ENCODE data around the gene C12orf42. TPM values are rescaled to one million over a fixed set of nuclear protein-coding genes. Genes with fewer than 3 reads are reported as not detected.

The C12orf42 gene
- total RNA-seq, 1 donor from 2014 or later: not detected

DNA sequence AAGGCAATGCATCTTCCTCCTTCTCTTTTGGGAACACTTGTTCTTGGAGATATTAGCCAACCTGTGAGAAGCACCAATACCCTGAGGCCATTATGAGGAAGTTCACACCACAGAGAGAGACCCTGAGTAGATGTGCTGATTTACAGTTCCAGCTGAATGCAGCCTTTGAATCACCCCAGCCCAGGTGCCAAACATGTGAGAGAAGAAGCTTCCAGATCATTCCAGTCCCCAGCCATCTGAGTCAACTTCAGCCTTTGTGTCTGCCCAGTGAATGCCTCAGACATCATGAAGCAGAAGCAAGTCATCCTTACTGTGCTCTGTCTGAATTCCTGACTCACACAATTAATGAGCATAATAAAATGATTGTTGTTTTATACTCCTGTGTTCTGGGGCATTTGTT is 25.1 kb downstream of the C12orf42 start:
- TF ChIP-seq, protein P1, sequence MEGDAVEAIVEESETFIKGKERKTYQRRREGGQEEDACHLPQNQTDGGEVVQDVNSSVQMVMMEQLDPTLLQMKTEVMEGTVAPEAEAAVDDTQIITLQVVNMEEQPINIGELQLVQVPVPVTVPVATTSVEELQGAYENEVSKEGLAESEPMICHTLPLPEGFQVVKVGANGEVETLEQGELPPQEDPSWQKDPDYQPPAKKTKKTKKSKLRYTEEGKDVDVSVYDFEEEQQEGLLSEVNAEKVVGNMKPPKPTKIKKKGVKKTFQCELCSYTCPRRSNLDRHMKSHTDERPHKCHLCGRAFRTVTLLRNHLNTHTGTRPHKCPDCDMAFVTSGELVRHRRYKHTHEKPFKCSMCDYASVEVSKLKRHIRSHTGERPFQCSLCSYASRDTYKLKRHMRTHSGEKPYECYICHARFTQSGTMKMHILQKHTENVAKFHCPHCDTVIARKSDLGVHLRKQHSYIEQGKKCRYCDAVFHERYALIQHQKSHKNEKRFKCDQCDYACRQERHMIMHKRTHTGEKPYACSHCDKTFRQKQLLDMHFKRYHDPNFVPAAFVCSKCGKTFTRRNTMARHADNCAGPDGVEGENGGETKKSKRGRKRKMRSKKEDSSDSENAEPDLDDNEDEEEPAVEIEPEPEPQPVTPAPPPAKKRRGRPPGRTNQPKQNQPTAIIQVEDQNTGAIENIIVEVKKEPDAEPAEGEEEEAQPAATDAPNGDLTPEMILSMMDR (IDR thresholded peaks at IDR 0.05; ENCODE audit: borderline replicate concordance): no peak

DNA sequence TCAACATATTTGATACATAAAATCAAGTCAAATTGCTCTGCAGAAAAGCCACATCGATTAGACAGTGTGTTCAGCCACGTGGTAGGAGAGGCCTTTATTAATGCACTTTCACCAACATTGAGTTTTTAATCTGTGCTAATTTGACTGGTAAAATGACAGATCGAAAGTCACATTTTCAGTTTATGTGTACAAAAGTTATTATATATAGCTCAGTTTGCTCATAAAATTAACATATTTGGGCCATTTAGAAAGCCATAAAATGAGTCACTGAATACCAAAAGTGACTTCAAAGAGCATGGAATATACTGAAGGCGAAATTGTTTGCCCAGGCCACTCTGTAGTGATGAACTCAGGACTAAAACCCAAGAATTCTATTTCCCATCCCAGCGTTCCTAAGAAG is 26.0 kb downstream of the C12orf42 start:
- DNase-seq: no peak
- H3K27me3 ChIP-seq (ENCODE audit: low read depth): no peaks in the 10 kb centered on the region
- TF ChIP-seq, protein P1 (IDR thresholded peaks at IDR 0.05; ENCODE audit: borderline replicate concordance): no peak
- H3K4me1 ChIP-seq: no peaks in the 10 kb centered on the region
- no peak overlapping the region for H3K27ac ChIP-seq (replicated peaks)
- intact Hi-C loops (cut with micrococcal nuclease): no loop called here
- H3K4me3 ChIP-seq: no peak overlapping the region
- peaks cover 9% of the 10 kb centered on the region for H3K9me3 ChIP-seq (replicated peaks)
- H3K36me3 ChIP-seq: no peaks in the 10 kb centered on the region

More for the DNA sequence above, 25.1 kb downstream of the C12orf42 start:
- Histone ChIP-seq H3K36me3 (no peaks in the 10 kb centered on the region), H3K27ac (replicated peaks) (no peak overlapping the region), H3K4me1 (no peaks in the 10 kb centered on the region), H3K4me3 (no peak overlapping the region), H3K9me3 (replicated peaks) (no peaks in the 10 kb centered on the region), H3K27me3 (ENCODE audit: low read depth) (no peaks in the 10 kb centered on the region)
- DNase-seq: no peak
- intact Hi-C loops (cut with micrococcal nuclease): no loop called here

DNA sequence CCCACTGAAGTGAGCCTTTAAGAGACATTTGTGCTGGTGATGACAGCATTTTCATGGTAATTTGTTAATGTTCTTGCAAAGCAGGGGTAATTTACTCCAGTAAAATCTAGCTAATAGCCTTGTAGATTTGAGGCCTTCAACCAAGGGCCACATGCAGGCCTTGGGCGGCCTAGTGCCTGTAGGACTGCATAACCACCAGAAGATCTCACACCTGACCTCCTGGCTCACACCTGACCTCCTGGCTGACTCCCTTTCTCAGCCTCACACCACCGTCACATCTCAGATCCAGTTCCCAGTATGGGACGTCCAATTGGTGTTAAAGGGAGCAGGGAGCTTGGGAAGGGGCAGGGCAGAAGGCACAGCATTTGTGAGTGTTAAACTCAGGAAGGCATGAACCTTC is 26.9 kb downstream of the C12orf42 start:
- TF ChIP-seq, protein P1 (IDR thresholded peaks at IDR 0.05; ENCODE audit: borderline replicate concordance): no peak
- no peaks in the 10 kb centered on the region for H3K27me3 ChIP-seq (ENCODE audit: low read depth)
- H3K27ac ChIP-seq (replicated peaks): no peak overlapping the region
- no peaks in the 10 kb centered on the region for H3K36me3 ChIP-seq
- no peak for DNase-seq
- intact Hi-C loops (cut with micrococcal nuclease): no loop called here
- peaks cover 18% of the 10 kb centered on the region for H3K9me3 ChIP-seq (replicated peaks)
- no peaks in the 10 kb centered on the region for H3K4me1 ChIP-seq
- no peak overlapping the region for H3K4me3 ChIP-seq

DNA sequence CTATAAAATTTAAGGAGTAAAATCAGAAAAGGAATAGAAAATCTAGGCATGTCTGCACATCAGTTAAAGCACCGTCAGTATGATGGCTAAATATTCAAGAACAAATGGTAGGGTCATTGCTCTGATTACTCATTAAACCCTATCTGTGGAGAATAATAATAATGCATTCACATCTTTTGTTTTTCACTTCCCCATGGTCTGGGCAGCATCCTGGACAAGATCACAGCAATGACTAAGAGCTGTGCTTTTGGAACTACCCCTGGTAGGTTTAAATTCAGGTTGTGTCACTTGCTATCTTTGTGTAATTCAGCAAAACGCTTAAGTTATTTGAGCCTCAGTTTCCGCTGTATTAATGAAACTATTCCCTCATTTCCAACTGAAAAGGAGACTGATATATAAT is 33.1 kb downstream of the C12orf42 start:
- no peaks in the 10 kb centered on the region for H3K27me3 ChIP-seq (ENCODE audit: low read depth)
- H3K4me1 ChIP-seq: no peaks in the 10 kb centered on the region
- H3K9me3 ChIP-seq (replicated peaks): peaks cover 23% of the 10 kb centered on the region
- DNase-seq: no peak
- H3K36me3 ChIP-seq: no peaks in the 10 kb centered on the region
- no peak overlapping the region for H3K4me3 ChIP-seq
- TF ChIP-seq, protein P1 (IDR thresholded peaks at IDR 0.05; ENCODE audit: borderline replicate concordance): no peak
- intact Hi-C loops (cut with micrococcal nuclease): no loop called here
- H3K27ac ChIP-seq (replicated peaks): no peak overlapping the region

DNA sequence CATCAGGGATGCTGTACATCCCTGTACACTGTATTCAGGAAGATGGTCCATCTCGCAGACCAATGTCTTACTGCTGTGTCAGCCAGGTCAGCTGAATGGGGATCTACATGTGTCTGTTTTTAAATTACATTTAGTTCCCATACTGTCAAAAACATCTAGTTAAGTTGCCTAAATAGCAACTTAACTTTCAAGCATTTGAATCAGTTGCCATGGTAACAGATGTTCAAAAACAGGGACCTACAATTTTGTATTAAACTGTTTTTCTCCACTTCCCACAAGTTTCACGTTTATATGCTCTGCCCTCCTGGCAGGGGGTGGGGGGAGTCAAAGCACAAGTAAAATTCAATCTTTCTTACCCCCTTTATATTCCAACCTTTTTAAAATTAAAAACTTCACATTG is 38.3 kb downstream of the C12orf42 start:
- no peaks in the 10 kb centered on the region for H3K4me1 ChIP-seq
- no peak overlapping the region for H3K27ac ChIP-seq (replicated peaks)
- TF ChIP-seq, protein P1 (IDR thresholded peaks at IDR 0.05; ENCODE audit: borderline replicate concordance): no peak
- no peaks in the 10 kb centered on the region for H3K27me3 ChIP-seq (ENCODE audit: low read depth)
- H3K36me3 ChIP-seq: no peaks in the 10 kb centered on the region
- H3K4me3 ChIP-seq: no peak overlapping the region
- DNase-seq: no peak
- H3K9me3 ChIP-seq (replicated peaks): peaks cover 23% of the 10 kb centered on the region
- intact Hi-C loops (cut with micrococcal nuclease): no loop called here

DNA sequence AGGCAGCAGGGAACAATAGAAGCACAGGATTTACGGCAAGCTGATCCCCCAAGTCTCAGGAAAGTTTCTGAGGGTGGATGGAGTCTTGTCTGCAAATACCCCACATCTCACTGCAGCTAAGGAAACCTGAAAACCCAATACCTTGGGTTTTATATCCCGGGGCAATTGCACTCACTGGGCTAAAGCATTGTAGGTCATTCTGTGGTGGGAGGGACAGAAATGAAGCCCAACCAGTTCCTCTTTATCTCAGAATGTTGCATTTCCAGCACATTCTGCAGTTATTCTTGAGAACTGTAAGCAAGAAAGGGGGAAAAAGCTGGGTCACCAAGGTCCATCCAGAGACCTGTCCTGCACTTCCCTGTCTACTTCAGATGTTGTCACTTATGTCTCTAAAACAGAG is 39.8 kb downstream of the C12orf42 start:
- TF ChIP-seq, protein P1 (IDR thresholded peaks at IDR 0.05; ENCODE audit: borderline replicate concordance): no peak
- intact Hi-C loops (cut with micrococcal nuclease): no loop called here
- no peaks in the 10 kb centered on the region for H3K36me3 ChIP-seq
- no peak overlapping the region for H3K4me3 ChIP-seq
- no peak for DNase-seq
- no peak overlapping the region for H3K27ac ChIP-seq (replicated peaks)
- H3K27me3 ChIP-seq (ENCODE audit: low read depth): no peaks in the 10 kb centered on the region
- H3K9me3 ChIP-seq (replicated peaks): peaks cover 23% of the 10 kb centered on the region
- no peaks in the 10 kb centered on the region for H3K4me1 ChIP-seq
